ENCODE results near the gene LSM10. TPM values are rescaled to one million over a fixed set of nuclear protein-coding genes. Genes with fewer than 3 reads are reported as not detected.

Gene LSM10
- total RNA-seq, 1 donor from 2014 or later, result 45.2 TPM

- Histone ChIP-seq H3K36me3 (peaks cover 0 to 56% of the 10 kb centered on the region in 2 donors), H3K4me3 (no peak overlapping the region), H3K27ac (no peak overlapping the region), H3K9me3 (no peaks in the 10 kb centered on the region), H3K27me3 (no peaks in the 10 kb centered on the region), H3K4me1 (peaks cover 10% of the 10 kb centered on the region)
- intact Hi-C loops (cut with DNase I), result loop anchor here (5.0 kb wide), 1 partner anchor 78 kb away; no protein-coding TSS in a partner anchor
- TF ChIP-seq CTCF (IDR thresholded peaks at IDR 0.05) (no peak), POLR2A (IDR thresholded peaks at IDR 0.05) (no peak), POLR2AphosphoS5 (IDR thresholded peaks at IDR 0.05; ENCODE audit: insufficient read depth in 1 of 2, low read depth in 1 of 2) (no peak)
- DNase-seq (ENCODE audit: extremely low spot score in 2 of 2), result no peak
Measured at GRCh38 chr1:36344395-36344680, 53.4 kb downstream of the LSM10 start.

- no peaks in the 10 kb centered on the region for H3K27me3 ChIP-seq
- peaks cover 0 to 56% of the 10 kb centered on the region in 2 donors for H3K36me3 ChIP-seq
- peaks cover 7% of the 10 kb centered on the region for H3K4me1 ChIP-seq
- peak overlapping the region; percentile 30 for H3K27ac ChIP-seq
- TF ChIP-seq POLR2AphosphoS5 (IDR thresholded peaks at IDR 0.05; ENCODE audit: insufficient read depth in 1 of 2, low read depth in 1 of 2) (no peak), CTCF (IDR thresholded peaks at IDR 0.05) (no peak), POLR2A (IDR thresholded peaks at IDR 0.05) (no peak)
- DNase-seq (ENCODE audit: extremely low spot score in 2 of 2), result no peak
- H3K9me3 ChIP-seq, result no peaks in the 10 kb centered on the region
- intact Hi-C loops (cut with DNase I), result loop anchor here (5.0 kb wide), 1 partner anchor 78 kb away; no protein-coding TSS in a partner anchor
- no peak overlapping the region for H3K4me3 ChIP-seq
Measured at GRCh38 chr1:36343651-36344394, 53.9 kb downstream of the LSM10 start.

Small RNA genes within 50 kb of the gene (small RNA-seq; reads per million reads assigned to genes)
- not detected for gene RNU4-27P
- 1.0 reads per million, percentile 21 among the genes with 10 or more reads in this experiment for gene SNORA63C

Other genes starting within 250 kb of the LSM10 start
- gene TRAPPC3, start 248.4 kb downstream of the LSM10 start, total RNA-seq, result 52.1 TPM
- gene MAP7D1, start 241.7 kb downstream of the LSM10 start, total RNA-seq, result 93.8 TPM
- gene THRAP3, start 173.5 kb downstream of the LSM10 start, total RNA-seq, result 57.7 TPM
- gene SH3D21, start 91.5 kb downstream of the LSM10 start, total RNA-seq, result 17.2 TPM
- 101 TPM for gene EVA1B, start 74.3 kb downstream of the LSM10 start, total RNA-seq
- 35.4 TPM for gene STK40, start 12.0 kb downstream of the LSM10 start, total RNA-seq
- gene OSCP1, start 52.5 kb upstream of the LSM10 start, total RNA-seq, result 5.2 TPM
- gene MRPS15, start 66.5 kb upstream of the LSM10 start, total RNA-seq, result 54.0 TPM
- 8.8 TPM for gene CSF3R, start 85.0 kb upstream of the LSM10 start, total RNA-seq

Data from vagina (tissue), 2 donors.